CD14-positive monocyte (primary cell): ENCODE measurements around the gene USP48. TPM values are rescaled to one million over a fixed set of nuclear protein-coding genes. Genes with fewer than 3 reads are reported as not detected.

Experiments used
- DNase-seq, 3 donors: peaks; one replicate each; pipeline ENCODE4 v3.0.0-alpha.2; 2011 to 2022
- H2AFZ ChIP-seq: 2 replicates; pipeline ENCODE4 v1.6.0; 2012; ENCODE audit warnings: mild to moderate bottlenecking, low read depth, low read length, inconsistent platforms; ENCODE audit not compliant: insufficient read depth, poor library complexity, severe bottlenecking
- H3K27ac ChIP-seq, 2 donors: 1 replicate in 1 of 2; 2 replicates in 1 of 2; pipeline ENCODE4 v1.5.1; 2012 to 2013; ENCODE audit warnings: low read length in 2 of 2, control low read depth in 1 of 2, inconsistent platforms in 1 of 2, low read depth in 1 of 2, mild to moderate bottlenecking in 1 of 2
- H3K27me3 ChIP-seq, 2 donors: one replicate each; pipeline versions ENCODE4 v1.6.0 to v1.6.1; 2011 to 2013; ENCODE audit warnings: low read length in 2 of 2; ENCODE audit not compliant: control insufficient read depth in 2 of 2, insufficient read depth in 2 of 2
- H3K36me3 ChIP-seq, 2 donors: replicated peaks in 1 of 2; 1 replicate in 1 of 2; 2 replicates in 1 of 2; pipeline versions ENCODE4 v1.5.1 to v1.6.1; 2012 to 2013; ENCODE audit warnings: low read length in 2 of 2, control low read depth in 1 of 2, inconsistent platforms in 1 of 2, mild to moderate bottlenecking in 1 of 2; ENCODE audit not compliant: insufficient read depth in 2 of 2, control insufficient read depth in 1 of 2
- H3K4me1 ChIP-seq, 2 donors: 1 replicate in 1 of 2; 2 replicates in 1 of 2; pipeline versions ENCODE4 v1.5.1 to v1.6.1; 2012 to 2013; ENCODE audit warnings: low read length in 2 of 2, control low read depth in 1 of 2, inconsistent platforms in 1 of 2, mild to moderate bottlenecking in 1 of 2, moderate library complexity in 1 of 2; ENCODE audit not compliant: insufficient read depth in 2 of 2, control insufficient read depth in 1 of 2
- H3K4me2 ChIP-seq: replicated peaks from 2 replicates; pipeline ENCODE3; 2012; ENCODE audit warnings: low read length, moderate library complexity, mild to moderate bottlenecking; ENCODE audit not compliant: poor library complexity, severe bottlenecking; ENCODE audit errors: extremely low read depth
- H3K4me3 ChIP-seq, 3 experiments: fragments of 200-600 bp in 1 of 3; sonication (generic) in 1 of 3; replicated peaks in 1 of 3; 1 replicate in 2 of 3; 2 replicates in 1 of 3; pipeline ENCODE4 v1.5.1; 2011 to 2013; ENCODE audit warnings: low read length in 3 of 3, mild to moderate bottlenecking in 3 of 3, control low read depth in 2 of 3, low read depth in 2 of 3, inconsistent platforms in 1 of 3, moderate library complexity in 1 of 3
- H3K79me2 ChIP-seq: 2 replicates; pipeline ENCODE4 v1.6.0; 2012; ENCODE audit warnings: mild to moderate bottlenecking, control low read depth, inconsistent platforms, low read length, moderate library complexity; ENCODE audit not compliant: insufficient read depth
- H3K9ac ChIP-seq: 2 replicates; pipeline ENCODE4 v1.6.0; 2017; ENCODE audit warnings: low read length, mild to moderate bottlenecking; ENCODE audit not compliant: insufficient read depth, poor library complexity, severe bottlenecking
- H3K9me3 ChIP-seq, 2 donors: replicated peaks in 1 of 2; 1 replicate in 1 of 2; 2 replicates in 1 of 2; pipeline versions ENCODE4 v1.5.1 to v1.6.1; 2012 to 2013; ENCODE audit warnings: low read length in 2 of 2, control low read depth in 1 of 2; ENCODE audit not compliant: control insufficient read depth in 1 of 2, insufficient read depth in 1 of 2
- H4K20me1 ChIP-seq: 2 replicates; pipeline ENCODE4 v1.6.0; 2012; ENCODE audit warnings: mild to moderate bottlenecking, low read length, control low read depth, moderate library complexity; ENCODE audit not compliant: insufficient read depth
- H3K27ac Mint-ChIP-seq, 7 donors: one replicate each; pipeline ENCODE4 v1.8.0; 2020; ENCODE audit warnings: mild to moderate bottlenecking in 7 of 7, mixed read lengths in 7 of 7, moderate library complexity in 6 of 7, inconsistent platforms in 2 of 7
- H3K27me3 Mint-ChIP-seq, 3 donors: one replicate each; pipeline ENCODE4 v1.8.0; 2021 to 2022; ENCODE audit warnings: low read depth in 3 of 3, mild to moderate bottlenecking in 3 of 3, mixed read lengths in 3 of 3, moderate library complexity in 3 of 3, inconsistent platforms in 1 of 3
- H3K36me3 Mint-ChIP-seq, 2 donors: one replicate each; pipeline ENCODE4 v1.8.0; 2020; ENCODE audit warnings: mixed read lengths in 2 of 2, inconsistent platforms in 1 of 2, mild to moderate bottlenecking in 1 of 2
- H3K4me1 Mint-ChIP-seq: one replicate; pipeline ENCODE4 v1.8.0; 2020; ENCODE audit warnings: mild to moderate bottlenecking, mixed read lengths
- H3K4me3 Mint-ChIP-seq, 2 donors: one replicate each; pipeline ENCODE4 v1.8.0; 2020; ENCODE audit warnings: mild to moderate bottlenecking in 2 of 2, mixed read lengths in 2 of 2, moderate library complexity in 1 of 2
- H3K9me3 Mint-ChIP-seq, 7 donors: one replicate each; pipeline ENCODE4 v1.8.0; 2020 to 2022; ENCODE audit warnings: mixed read lengths in 7 of 7, mild to moderate bottlenecking in 6 of 7, moderate library complexity in 6 of 7, inconsistent platforms in 2 of 7
- CTCF ChIP-seq: fragments of 200-600 bp; IDR thresholded peaks from one replicate; pipeline ENCODE4 v1.8.0; 2022; ENCODE audit warnings: antibody characterized with exemption, mild to moderate bottlenecking
- WGBS: methylation state at CpG from one replicate; pipeline ENCODE4 v1.1.5; 2013; ENCODE audit warnings: missing lambda C conversion rate; ENCODE audit not compliant: insufficient coverage; 5-methylcytosine and 5-hydroxymethylcytosine counted together
- intact Hi-C, 2 donors: fragments of 100-400 bp; cut with micrococcal nuclease; formaldehyde crosslinking; loops; one replicate each; pipeline versions ENCODE4 v1.15.0 to v1.15.1; 2023
- polyA plus RNA-seq, 3 donors: library from polyadenylated mRNA; depleted of rRNA in 1 of 3; unstranded in 2 of 3; stranded (reverse) in 1 of 3; fragments of 300-500 nt in 2 of 3; fragments of >200 nt in 1 of 3; fragmentation: Illumina TruSeq in 2 of 3; gene quantifications; 1 replicate in 2 of 3; 2 replicates in 1 of 3; pipeline ENCODE4 v1.2.3, GENCODE V29; 2012 to 2021

USP48 gene
- polyA plus RNA-seq, 3 donors: 26.5 to 40.2 (median 34.3) TPM

GRCh38 chr1:21650400-21650799, 132.5 kb downstream of the USP48 start:
- no peak overlapping the region for H3K4me3 ChIP-seq
- Mint-ChIP-seq H3K27me3 (peaks cover 51 to 56% (median 56%) of the 10 kb centered on the region in 3 donors), H3K4me1 (peaks cover 6% of the 10 kb centered on the region), H3K36me3 (peaks cover 0 to 2% of the 10 kb centered on the region in 2 donors), H3K4me3 (no peak overlapping the region), H3K27ac (no peak overlapping the region), H3K9me3 (peaks cover 0 to 12% (median 4%) of the 10 kb centered on the region in 7 donors)
- H3K27ac ChIP-seq: no peak overlapping the region
- no peak overlapping the region for H3K9ac ChIP-seq
- no peak overlapping the region for H2AFZ ChIP-seq
- H3K4me1 ChIP-seq: no peaks in the 10 kb centered on the region
- no peak for DNase-seq
- peaks cover 0 to 11% of the 10 kb centered on the region in 2 donors for H3K9me3 ChIP-seq
- intact Hi-C loops: no loop called here
- 86% methylated on average over 9 of the region's 9 CpGs for WGBS
- H4K20me1 ChIP-seq: no peaks in the 10 kb centered on the region
- H3K36me3 ChIP-seq: no peaks in the 10 kb centered on the region
- no peak for TF ChIP-seq CTCF
- H3K27me3 ChIP-seq: peaks cover 17 to 47% of the 10 kb centered on the region in 2 donors
- H3K79me2 ChIP-seq: no peaks in the 10 kb centered on the region
- no peak overlapping the region for H3K4me2 ChIP-seq

GRCh38 chr1:21649315-21649714, 133.6 kb downstream of the USP48 start:
- no peaks in the 10 kb centered on the region for H3K36me3 ChIP-seq
- no peak overlapping the region for H3K4me3 ChIP-seq
- Mint-ChIP-seq H3K4me3 (no peak overlapping the region), H3K27ac (no peak overlapping the region), H3K36me3 (peaks cover 0 to 2% of the 10 kb centered on the region in 2 donors), H3K27me3 (peaks cover 44 to 51% (median 51%) of the 10 kb centered on the region in 3 donors), H3K9me3 (peaks cover 0 to 12% (median 4%) of the 10 kb centered on the region in 7 donors), H3K4me1 (peaks cover 6% of the 10 kb centered on the region)
- WGBS: no CpG with 5 or more reads among the region's 2 CpGs
- TF ChIP-seq CTCF: no peak
- no peaks in the 10 kb centered on the region for H3K4me1 ChIP-seq
- no peaks in the 10 kb centered on the region for H4K20me1 ChIP-seq
- H3K27ac ChIP-seq: no peak overlapping the region
- intact Hi-C loops: no loop called here
- peaks cover 0 to 11% of the 10 kb centered on the region in 2 donors for H3K9me3 ChIP-seq
- H3K4me2 ChIP-seq: no peak overlapping the region
- H3K79me2 ChIP-seq: no peaks in the 10 kb centered on the region
- H2AFZ ChIP-seq: no peak overlapping the region
- DNase-seq: no peak
- H3K9ac ChIP-seq: no peak overlapping the region
- H3K27me3 ChIP-seq: peaks cover 17 to 44% of the 10 kb centered on the region in 2 donors
